IMR-90 (cell line): ENCODE measurements around the gene VPS37B. TPM values are rescaled to one million over a fixed set of nuclear protein-coding genes. Genes with fewer than 3 reads are reported as not detected.

Experiments
- ATAC-seq: fragments of 200-7000 bp; cut with Tn5 transposase; 2 replicates; pipeline ENCODE4 v1.9.1; 2020; ENCODE audit warnings: low read depth, mild to moderate bottlenecking, moderate library complexity
- BruUV-seq: library from RNA; stranded (reverse); fragments of 400-500 nt; replicated peaks from 2 replicates; lab custom pipeline; 2021; lab: Mats Ljungman, UMichigan
- CTCF ChIA-PET: fragments of 300-600 bp; formaldehyde crosslinking; extraction: SDS; loops from one replicate; lab custom pipeline; 2021; ENCODE audit warnings: antibody characterized with exemption; lab: Yijun Ruan, JAX
- POLR2A ChIA-PET: fragments of 300-600 bp; sonication (Branson Sonifier 250); formaldehyde crosslinking; loops from one replicate; lab custom pipeline; 2022; ENCODE audit warnings: antibody characterized with exemption; ENCODE audit not compliant: unreplicated experiment; lab: Charles Lee
- DNase-seq: peaks from one replicate; pipeline ENCODE4 v3.0.0; 2013
- H2AFZ ChIP-seq: replicated peaks from 2 replicates; pipeline ENCODE3; 2013; ENCODE audit warnings: low read length, mild to moderate bottlenecking; ENCODE audit not compliant: poor library complexity
- H2AK5ac ChIP-seq: 2 replicates; pipeline ENCODE4 v1.6.1; 2013; ENCODE audit warnings: low read depth, low read length, inconsistent platforms
- H2AK9ac ChIP-seq: replicated peaks from 2 replicates; pipeline ENCODE3; 2013; ENCODE audit warnings: mild to moderate bottlenecking, low read depth, low read length, moderate library complexity; ENCODE audit not compliant: poor library complexity
- H2BK120ac ChIP-seq: 2 replicates; pipeline ENCODE4 v1.6.1; 2013; ENCODE audit warnings: low read depth, low read length, inconsistent platforms
- H2BK15ac ChIP-seq: 3 replicates; pipeline ENCODE4 v1.6.1; 2013; ENCODE audit warnings: low read depth, low read length, inconsistent platforms
- H2BK20ac ChIP-seq: 2 replicates; pipeline ENCODE4 v1.6.1; 2013; ENCODE audit warnings: low read depth, mild to moderate bottlenecking, inconsistent platforms, low read length, moderate library complexity
- H2BK5ac ChIP-seq: 2 replicates; pipeline ENCODE4 v1.6.1; 2013; ENCODE audit warnings: mild to moderate bottlenecking, low read depth, low read length, inconsistent platforms; ENCODE audit not compliant: poor library complexity, severe bottlenecking
- H3K14ac ChIP-seq: replicated peaks from 2 replicates; pipeline ENCODE4 v1.6.1; 2013; ENCODE audit warnings: low read depth, low read length, inconsistent platforms
- H3K18ac ChIP-seq: 2 replicates; pipeline ENCODE4 v1.6.1; 2013; ENCODE audit warnings: low read depth, low read length, control low read depth
- H3K23ac ChIP-seq: 2 replicates; pipeline ENCODE4 v1.6.1; 2013; ENCODE audit warnings: low read depth, low read length, inconsistent platforms
- H3K27ac ChIP-seq: 2 replicates; pipeline ENCODE4 v1.5.1; 2013; ENCODE audit warnings: mild to moderate bottlenecking, control low read depth, low read length; ENCODE audit not compliant: insufficient read depth
- H3K27me3 ChIP-seq: 2 replicates; pipeline ENCODE4 v1.6.1; 2013; ENCODE audit warnings: low read length; ENCODE audit not compliant: control insufficient read depth, insufficient read depth
- H3K36me3 ChIP-seq: 2 replicates; pipeline ENCODE4 v1.6.1; 2013; ENCODE audit warnings: low read length, mixed read lengths; ENCODE audit not compliant: control insufficient read depth, insufficient read depth
- H3K4ac ChIP-seq: 2 replicates; pipeline ENCODE4 v1.6.1; 2013; ENCODE audit warnings: low read depth, low read length, inconsistent platforms
- H3K4me1 ChIP-seq: 2 replicates; pipeline ENCODE4 v1.6.1; 2013; ENCODE audit warnings: low read length, mixed read lengths; ENCODE audit not compliant: control insufficient read depth, insufficient read depth
- H3K4me2 ChIP-seq: 2 replicates; pipeline ENCODE4 v1.6.1; 2013; ENCODE audit warnings: low read depth, mild to moderate bottlenecking, control low read depth, low read length, moderate library complexity
- H3K4me3 ChIP-seq: 2 replicates; pipeline ENCODE4 v1.5.1; 2013; ENCODE audit warnings: low read depth, mild to moderate bottlenecking, control low read depth, low read length, moderate library complexity; ENCODE audit not compliant: insufficient read depth
- H3K56ac ChIP-seq: 2 replicates; pipeline ENCODE4 v1.6.1; 2013; ENCODE audit warnings: low read length, inconsistent platforms; ENCODE audit not compliant: insufficient read depth; ENCODE audit errors: extremely low read depth
- H3K79me1 ChIP-seq, 2 experiments: 2 replicates each; pipeline ENCODE4 v1.6.1; 2013; ENCODE audit warnings: low read length in 2 of 2, inconsistent platforms in 1 of 2, low read depth in 1 of 2
- H3K9ac ChIP-seq: 2 replicates; pipeline ENCODE4 v1.6.1; 2013; ENCODE audit warnings: low read depth, low read length, control low read depth
- H3K9me1 ChIP-seq: 2 replicates; pipeline ENCODE4 v1.6.1; 2013; ENCODE audit warnings: low read length, inconsistent platforms; ENCODE audit not compliant: insufficient read depth
- H3K9me3 ChIP-seq: 2 replicates; pipeline ENCODE4 v1.6.1; 2013; ENCODE audit warnings: low read length; ENCODE audit not compliant: control insufficient read depth, insufficient read depth
- H4K20me1 ChIP-seq: 2 replicates; pipeline ENCODE4 v1.6.1; 2013; ENCODE audit warnings: low read length, inconsistent platforms; ENCODE audit not compliant: insufficient read depth
- H4K5ac ChIP-seq: 2 replicates; pipeline ENCODE4 v1.6.1; 2013; ENCODE audit warnings: mild to moderate bottlenecking, low read depth, low read length, control low read depth
- H4K8ac ChIP-seq, 2 experiments: 2 replicates each; pipeline ENCODE4 v1.6.1; 2013; ENCODE audit warnings: low read depth in 2 of 2, low read length in 2 of 2, control low read depth in 1 of 2, inconsistent platforms in 1 of 2
- H4K91ac ChIP-seq: 2 replicates; pipeline ENCODE4 v1.6.1; 2013; ENCODE audit warnings: low read depth, low read length, inconsistent platforms; ENCODE audit not compliant: insufficient read depth
- BHLHE40 ChIP-seq: fragments of 150-350 bp; IDR thresholded peaks from 2 replicates; pipeline ENCODE4 v1.6.1; 2016; ENCODE audit warnings: mild to moderate bottlenecking, low read depth, low read length
- CEBPB ChIP-seq: IDR thresholded peaks from 2 replicates; pipeline ENCODE4 v1.6.1; 2012; ENCODE audit warnings: low read depth, low read length, improper control_type of control experiment
- CHD1 ChIP-seq: IDR thresholded peaks from 2 replicates; pipeline ENCODE4 v1.6.1; 2012; ENCODE audit warnings: low read depth, low read length, improper control_type of control experiment
- FOS ChIP-seq: fragments of 150-350 bp; IDR thresholded peaks from 2 replicates; pipeline ENCODE4 v1.6.1; 2016; ENCODE audit warnings: low read depth, low read length
- MAFK ChIP-seq: IDR thresholded peaks from 2 replicates; pipeline ENCODE4 v1.6.1; 2012; ENCODE audit warnings: low read depth, low read length, improper control_type of control experiment
- MAZ ChIP-seq: IDR thresholded peaks from 2 replicates; pipeline ENCODE4 v1.6.1; 2012; ENCODE audit warnings: low read depth, mild to moderate bottlenecking, low read length, improper control_type of control experiment, moderate library complexity, borderline replicate concordance
- MXI1 ChIP-seq: IDR thresholded peaks from 2 replicates; pipeline ENCODE4 v1.6.1; 2012; ENCODE audit warnings: low read depth, mild to moderate bottlenecking, low read length, moderate library complexity, borderline replicate concordance
- NFE2L2 ChIP-seq: fragments of 150-350 bp; IDR thresholded peaks from 2 replicates; pipeline ENCODE4 v1.6.1; 2016; ENCODE audit warnings: low read depth, mild to moderate bottlenecking, low read length
- POLR2A ChIP-seq: IDR thresholded peaks from 2 replicates; pipeline ENCODE4 v1.6.1; 2012; ENCODE audit warnings: mild to moderate bottlenecking, low read depth, low read length
- RAD21 ChIP-seq: IDR thresholded peaks from 2 replicates; pipeline ENCODE4 v1.6.1; 2012; ENCODE audit warnings: low read length, improper control_type of control experiment
- RCOR1 ChIP-seq: IDR thresholded peaks from 2 replicates; pipeline ENCODE4 v1.6.1; 2012; ENCODE audit warnings: mild to moderate bottlenecking, low read length, improper control_type of control experiment; ENCODE audit not compliant: insufficient replicate concordance
- RFX5 ChIP-seq: IDR thresholded peaks from 2 replicates; pipeline ENCODE4 v1.8.0; 2012; ENCODE audit warnings: low read depth, mild to moderate bottlenecking, low read length, moderate library complexity
- SMC3 ChIP-seq: fragments of 150-350 bp; IDR thresholded peaks from 2 replicates; pipeline ENCODE4 v1.6.1; 2016; ENCODE audit warnings: low read depth, mild to moderate bottlenecking, antibody characterized with exemption, low read length, moderate library complexity
- WGBS, 2 experiments: methylation state at CpG; one replicate each; pipeline versions ENCODE4 v1.1.5 to v1.1.7; 2013; ENCODE audit warnings: missing lambda C conversion rate in 2 of 2; ENCODE audit not compliant: insufficient read length in 1 of 2; ENCODE audit errors: extremely low coverage in 2 of 2; 5-methylcytosine and 5-hydroxymethylcytosine counted together
- dilution Hi-C: fragments of 300-500 bp; cut with HindIII; formaldehyde crosslinking; loops from one replicate; pipeline ENCODE4 v1.14.3; 2018; ENCODE audit warnings: low sequenced_read_pairs; ENCODE audit not compliant: unreplicated experiment
- in situ Hi-C: fragments of 300-500 bp; cut with MboI; formaldehyde crosslinking; loops from 3 replicates; pipeline ENCODE4 v1.14.3; 2019; ENCODE audit warnings: low sequenced_read_pairs, inconsistent platforms, mixed read lengths
- intact Hi-C: fragments of 100-400 bp; cut with micrococcal nuclease; formaldehyde crosslinking; loops from 2 replicates; pipeline ENCODE4 v1.10.0; 2022
- polyA plus RNA-seq, 3 experiments: library from polyadenylated mRNA; depleted of rRNA; stranded (reverse); fragments of >200 nt; gene quantifications; 2 replicates each; pipeline ENCODE4 v1.2.3, GENCODE V29; 2012; ENCODE audit warnings: low replicate concordance in 1 of 3
- total RNA-seq: library from RNA; depleted of rRNA; stranded (reverse); fragments of >200 nt; gene quantifications from 2 replicates; pipeline ENCODE4 v1.2.3, GENCODE V29; 2012
- TF ChIP-seq, protein P1 (sequence below): fragments of 150-350 bp; IDR thresholded peaks from 2 replicates; pipeline ENCODE4 v1.6.1; 2017; ENCODE audit warnings: mild to moderate bottlenecking, antibody characterized with exemption, low read length, low read depth
- TF ChIP-seq, protein P2 (sequence below): conservative IDR thresholded peaks from 2 replicates; pipeline ENCODE4 v1.5.1; 2012; ENCODE audit warnings: mild to moderate bottlenecking, low read depth, low read length, improper control_type of control experiment
- TF ChIP-seq, protein P3 (sequence below): fragments of 150-350 bp; IDR thresholded peaks from 2 replicates; pipeline ENCODE4 v1.6.1; 2016; ENCODE audit warnings: low read depth, mild to moderate bottlenecking, low read length, moderate library complexity, borderline replicate concordance

VPS37B gene
- total and polyA plus RNA-seq, 2 of the 4 experiments (the other 2 are of a cell fraction): 8.6 to 25.7 TPM

DNA sequence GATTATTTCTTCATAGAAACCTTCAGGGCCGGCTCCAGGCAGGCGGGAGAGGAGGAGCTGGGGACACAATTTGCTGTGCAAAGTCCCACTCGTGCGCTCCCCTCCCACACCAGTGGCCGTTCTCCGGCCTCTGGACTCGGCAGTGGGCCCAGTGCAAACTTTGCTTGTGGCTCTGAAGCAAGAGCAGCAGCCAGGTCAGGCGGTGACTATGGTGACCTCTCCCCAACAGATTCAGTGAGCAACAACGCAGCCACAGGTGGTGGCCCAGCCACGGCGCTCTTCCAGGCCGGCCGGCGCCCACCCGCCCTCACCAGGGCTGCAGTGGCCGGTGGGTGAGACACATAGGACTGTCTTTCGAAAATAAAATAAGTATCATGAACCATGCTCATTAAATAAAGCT lies 29.5 kb downstream of the VPS37B start:
- Histone ChIP-seq H3K14ac (no peak overlapping the region), H3K27me3 (no peaks in the 10 kb centered on the region), H3K27ac (no peak overlapping the region), H2BK120ac (no peak overlapping the region), H4K91ac (no peak overlapping the region), H4K20me1 (peaks cover 16% of the 10 kb centered on the region), H3K4me2 (no peak overlapping the region), H3K4me1 (peaks cover 6% of the 10 kb centered on the region), H3K18ac (no peak overlapping the region), H4K5ac (no peak overlapping the region), H2BK5ac (no peak overlapping the region), H2BK15ac (no peak overlapping the region), H4K8ac (no peak overlapping the region), H2BK20ac (no peak overlapping the region), H3K4me3 (no peak overlapping the region), H3K56ac (no peak overlapping the region), H2AK5ac (no peak overlapping the region), H3K9ac (no peak overlapping the region), H3K23ac (no peak overlapping the region), H3K79me1 (peaks cover 24 to 57% of the 10 kb centered on the region in 2 experiments), H3K4ac (no peak overlapping the region), H2AK9ac (no peak overlapping the region), H3K36me3 (peaks cover 59% of the 10 kb centered on the region), H2AFZ (no peak overlapping the region), H3K9me3 (no peaks in the 10 kb centered on the region), H3K9me1 (no peaks in the 10 kb centered on the region; the same call in 1 of the 2 replicates)
- 86% methylated on average over 8 of the region's 17 CpGs; no CpG with 5 or more reads in 1 of the 2 experiments for WGBS, 2 experiments
- ChIA-PET POLR2A (no interaction called here), CTCF (no interaction called here)
- BruUV-seq: no TSS peak
- intact Hi-C loops (no loop called here), in situ Hi-C loops (no loop called here), dilution Hi-C loops (no loop called here)
- ATAC-seq (no peak), DNase-seq (no peak)
- TF ChIP-seq CEBPB (no peak), RAD21 (no peak), RFX5 (no peak), NFE2L2 (no peak), FOS (no peak), SMC3 (no peak), POLR2A (no peak), MXI1 (no peak), BHLHE40 (no peak), MAZ (no peak), RCOR1 (no peak), MAFK (no peak), CHD1 (no peak)
- TF ChIP-seq, protein P1, sequence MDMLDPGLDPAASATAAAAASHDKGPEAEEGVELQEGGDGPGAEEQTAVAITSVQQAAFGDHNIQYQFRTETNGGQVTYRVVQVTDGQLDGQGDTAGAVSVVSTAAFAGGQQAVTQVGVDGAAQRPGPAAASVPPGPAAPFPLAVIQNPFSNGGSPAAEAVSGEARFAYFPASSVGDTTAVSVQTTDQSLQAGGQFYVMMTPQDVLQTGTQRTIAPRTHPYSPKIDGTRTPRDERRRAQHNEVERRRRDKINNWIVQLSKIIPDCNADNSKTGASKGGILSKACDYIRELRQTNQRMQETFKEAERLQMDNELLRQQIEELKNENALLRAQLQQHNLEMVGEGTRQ: no peak
- TF ChIP-seq, protein P2, sequence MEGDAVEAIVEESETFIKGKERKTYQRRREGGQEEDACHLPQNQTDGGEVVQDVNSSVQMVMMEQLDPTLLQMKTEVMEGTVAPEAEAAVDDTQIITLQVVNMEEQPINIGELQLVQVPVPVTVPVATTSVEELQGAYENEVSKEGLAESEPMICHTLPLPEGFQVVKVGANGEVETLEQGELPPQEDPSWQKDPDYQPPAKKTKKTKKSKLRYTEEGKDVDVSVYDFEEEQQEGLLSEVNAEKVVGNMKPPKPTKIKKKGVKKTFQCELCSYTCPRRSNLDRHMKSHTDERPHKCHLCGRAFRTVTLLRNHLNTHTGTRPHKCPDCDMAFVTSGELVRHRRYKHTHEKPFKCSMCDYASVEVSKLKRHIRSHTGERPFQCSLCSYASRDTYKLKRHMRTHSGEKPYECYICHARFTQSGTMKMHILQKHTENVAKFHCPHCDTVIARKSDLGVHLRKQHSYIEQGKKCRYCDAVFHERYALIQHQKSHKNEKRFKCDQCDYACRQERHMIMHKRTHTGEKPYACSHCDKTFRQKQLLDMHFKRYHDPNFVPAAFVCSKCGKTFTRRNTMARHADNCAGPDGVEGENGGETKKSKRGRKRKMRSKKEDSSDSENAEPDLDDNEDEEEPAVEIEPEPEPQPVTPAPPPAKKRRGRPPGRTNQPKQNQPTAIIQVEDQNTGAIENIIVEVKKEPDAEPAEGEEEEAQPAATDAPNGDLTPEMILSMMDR: no peak
- TF ChIP-seq, protein P3, sequence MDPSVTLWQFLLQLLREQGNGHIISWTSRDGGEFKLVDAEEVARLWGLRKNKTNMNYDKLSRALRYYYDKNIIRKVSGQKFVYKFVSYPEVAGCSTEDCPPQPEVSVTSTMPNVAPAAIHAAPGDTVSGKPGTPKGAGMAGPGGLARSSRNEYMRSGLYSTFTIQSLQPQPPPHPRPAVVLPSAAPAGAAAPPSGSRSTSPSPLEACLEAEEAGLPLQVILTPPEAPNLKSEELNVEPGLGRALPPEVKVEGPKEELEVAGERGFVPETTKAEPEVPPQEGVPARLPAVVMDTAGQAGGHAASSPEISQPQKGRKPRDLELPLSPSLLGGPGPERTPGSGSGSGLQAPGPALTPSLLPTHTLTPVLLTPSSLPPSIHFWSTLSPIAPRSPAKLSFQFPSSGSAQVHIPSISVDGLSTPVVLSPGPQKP: no peak
